Stomach (tissue), 4 donors: ENCODE measurements around the gene GLG1.

Experiments used
- EP300 ChIP-seq: sonication (generic); formaldehyde crosslinking; IDR thresholded peaks from one replicate; pipeline ENCODE4 v1.6.1; 2017; ENCODE audit warnings: antibody characterized with exemption
- POLR2A ChIP-seq, 4 donors: fragments of 450-650 bp; IDR thresholded peaks; one replicate each; pipeline ENCODE4 v1.6.1; 2016; ENCODE audit warnings: antibody characterized with exemption in 4 of 4, control low read depth in 2 of 4, mild to moderate bottlenecking in 1 of 4, moderate library complexity in 1 of 4
- POLR2AphosphoS5 ChIP-seq, 3 donors: sonication (generic); formaldehyde crosslinking; IDR thresholded peaks; one replicate each; pipeline ENCODE4 v1.6.1; 2016; ENCODE audit warnings: antibody characterized with exemption in 3 of 3
- TF ChIP-seq, protein P1 (sequence below), 7 experiments: fragments of 450-650 bp in 4 of 7; fragments of 200-600 bp in 3 of 7; sonication (generic) in 3 of 7; IDR thresholded peaks; one replicate each; pipeline ENCODE4 v1.5.1; 2016 to 2019; ENCODE audit warnings: antibody characterized with exemption in 7 of 7, control low read depth in 2 of 7, mild to moderate bottlenecking in 1 of 7

DNA sequence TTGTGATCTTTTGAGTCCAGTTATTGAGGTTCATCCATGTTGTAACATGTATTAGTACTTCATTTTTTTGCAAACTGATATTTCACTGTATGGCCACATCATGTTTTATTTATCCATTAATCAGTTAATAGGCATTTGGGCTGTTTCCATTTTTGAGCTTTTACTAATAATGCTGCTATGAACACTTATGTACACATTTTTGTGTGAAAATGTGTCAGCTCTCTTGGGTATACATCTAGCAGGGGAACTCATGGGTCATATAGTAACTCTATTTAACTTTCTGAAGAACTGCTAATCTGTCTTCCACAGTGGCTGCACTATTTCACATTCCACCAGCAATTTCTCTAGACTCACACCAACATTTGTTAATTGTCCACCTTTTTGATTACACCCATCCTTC is 82.0 kb downstream of the GLG1 start:
- TF ChIP-seq, protein P1, sequence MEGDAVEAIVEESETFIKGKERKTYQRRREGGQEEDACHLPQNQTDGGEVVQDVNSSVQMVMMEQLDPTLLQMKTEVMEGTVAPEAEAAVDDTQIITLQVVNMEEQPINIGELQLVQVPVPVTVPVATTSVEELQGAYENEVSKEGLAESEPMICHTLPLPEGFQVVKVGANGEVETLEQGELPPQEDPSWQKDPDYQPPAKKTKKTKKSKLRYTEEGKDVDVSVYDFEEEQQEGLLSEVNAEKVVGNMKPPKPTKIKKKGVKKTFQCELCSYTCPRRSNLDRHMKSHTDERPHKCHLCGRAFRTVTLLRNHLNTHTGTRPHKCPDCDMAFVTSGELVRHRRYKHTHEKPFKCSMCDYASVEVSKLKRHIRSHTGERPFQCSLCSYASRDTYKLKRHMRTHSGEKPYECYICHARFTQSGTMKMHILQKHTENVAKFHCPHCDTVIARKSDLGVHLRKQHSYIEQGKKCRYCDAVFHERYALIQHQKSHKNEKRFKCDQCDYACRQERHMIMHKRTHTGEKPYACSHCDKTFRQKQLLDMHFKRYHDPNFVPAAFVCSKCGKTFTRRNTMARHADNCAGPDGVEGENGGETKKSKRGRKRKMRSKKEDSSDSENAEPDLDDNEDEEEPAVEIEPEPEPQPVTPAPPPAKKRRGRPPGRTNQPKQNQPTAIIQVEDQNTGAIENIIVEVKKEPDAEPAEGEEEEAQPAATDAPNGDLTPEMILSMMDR (IDR thresholded peaks at IDR 0.05) = no peak
- no peak for TF ChIP-seq EP300
- TF ChIP-seq POLR2A (IDR thresholded peaks at IDR 0.05) = no peak
- no peak for TF ChIP-seq POLR2AphosphoS5 (IDR thresholded peaks at IDR 0.05)
